NT2/D1 (cell line): ENCODE measurements around the gene RBM43.

Experiments
- SUZ12 ChIP-seq: IDR thresholded peaks from 2 replicates; pipeline ENCODE4 v1.6.1; 2011; ENCODE audit not compliant: insufficient read length, insufficient read depth; ENCODE audit errors: extremely low read depth
- YY1 ChIP-seq: IDR thresholded peaks from 2 replicates; pipeline ENCODE4 v1.6.1; 2011; ENCODE audit not compliant: insufficient read length, insufficient read depth
- ZNF274 ChIP-seq: IDR thresholded peaks from 2 replicates; pipeline ENCODE4 v1.6.1; 2011; ENCODE audit warnings: mild to moderate bottlenecking, low read depth, low read length

DNA sequence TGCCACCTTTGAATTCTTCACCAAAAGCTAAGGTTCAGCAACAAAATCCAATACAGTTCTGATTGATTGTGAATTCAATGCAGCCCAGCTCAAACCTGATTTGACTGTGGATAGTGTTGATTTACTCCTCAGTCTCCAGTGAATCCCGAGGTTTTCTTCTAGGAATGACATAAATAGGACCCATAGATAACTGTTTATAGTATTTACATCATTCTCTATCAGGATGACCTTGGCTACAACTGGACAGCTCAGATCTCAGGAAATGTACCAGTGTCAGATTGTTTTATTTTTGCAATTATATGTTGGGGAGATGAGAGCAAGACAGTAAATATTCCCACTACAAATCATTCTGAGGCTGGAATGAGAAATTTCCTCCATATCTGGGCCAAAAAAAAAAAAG, 21.2 kb downstream of the RBM43 start:
- TF ChIP-seq YY1 = no peak
- no peak for TF ChIP-seq ZNF274
- no peak for TF ChIP-seq SUZ12
